Midbrain (tissue), 1 donor: ENCODE data around the gene CRMP1.
"Not testable (repeated sequence)": the region's sequence is repeated elsewhere in the genome, so short reads cannot be mapped to it uniquely, and the experiment has no call there.

Experiments
- DNase-seq: peaks from one replicate; lab custom pipeline; 2025; lab: John Stamatoyannopoulos, UW

CRMP1 gene

DNA sequence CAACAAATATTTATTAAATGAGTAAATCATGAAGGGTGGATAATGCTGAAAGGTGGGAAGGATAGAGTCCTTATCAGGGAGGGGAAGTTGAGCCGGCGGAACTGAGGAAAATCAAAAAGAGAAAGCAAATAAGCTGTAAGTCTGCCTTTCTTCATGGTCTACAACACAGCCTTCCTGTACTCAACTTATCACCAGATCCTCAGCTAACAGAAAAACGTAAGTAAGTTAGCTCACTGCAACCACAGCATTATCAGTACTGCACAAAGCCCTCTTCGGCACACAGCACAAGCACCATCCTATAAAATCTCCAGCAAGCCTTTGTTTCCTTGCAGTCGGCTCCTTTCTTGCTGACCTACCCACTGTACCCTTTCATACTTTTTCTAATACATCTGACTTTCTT, 70.3 kb downstream of the CRMP1 start:
- no peak for DNase-seq

DNA sequence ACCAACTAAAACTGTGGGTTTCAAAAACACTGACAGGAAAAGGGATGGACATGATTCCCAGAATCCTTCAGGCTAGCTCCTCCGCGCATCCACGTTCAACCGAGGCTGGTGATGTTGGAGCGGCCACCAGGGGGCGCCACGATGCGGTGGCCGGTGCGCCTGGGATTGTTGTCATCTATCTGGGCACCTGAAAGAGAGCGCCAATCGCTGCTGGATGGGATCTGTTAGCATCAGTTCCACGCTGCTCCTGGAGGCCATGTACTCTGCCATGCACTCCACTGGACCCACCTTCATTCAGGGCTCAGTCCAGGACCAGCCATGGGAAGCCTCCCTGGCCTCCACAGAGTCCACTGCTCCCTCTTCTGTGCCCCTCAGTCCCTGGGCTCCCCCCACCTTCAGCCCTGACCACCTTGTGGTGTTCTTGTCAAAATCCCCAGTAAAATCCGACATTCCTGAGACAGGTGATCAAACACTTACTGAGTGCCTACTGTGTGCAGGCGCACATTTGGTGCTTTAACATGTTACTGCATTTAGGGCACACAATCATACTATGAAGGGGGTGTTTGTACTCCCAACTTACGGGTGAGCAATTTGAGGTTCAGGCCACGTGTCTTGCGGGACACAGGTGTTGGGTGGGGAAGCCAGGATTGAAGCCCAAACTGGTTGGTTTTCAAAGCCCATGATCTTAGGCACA, 71.1 kb downstream of the CRMP1 start:
- no peak for DNase-seq

DNA sequence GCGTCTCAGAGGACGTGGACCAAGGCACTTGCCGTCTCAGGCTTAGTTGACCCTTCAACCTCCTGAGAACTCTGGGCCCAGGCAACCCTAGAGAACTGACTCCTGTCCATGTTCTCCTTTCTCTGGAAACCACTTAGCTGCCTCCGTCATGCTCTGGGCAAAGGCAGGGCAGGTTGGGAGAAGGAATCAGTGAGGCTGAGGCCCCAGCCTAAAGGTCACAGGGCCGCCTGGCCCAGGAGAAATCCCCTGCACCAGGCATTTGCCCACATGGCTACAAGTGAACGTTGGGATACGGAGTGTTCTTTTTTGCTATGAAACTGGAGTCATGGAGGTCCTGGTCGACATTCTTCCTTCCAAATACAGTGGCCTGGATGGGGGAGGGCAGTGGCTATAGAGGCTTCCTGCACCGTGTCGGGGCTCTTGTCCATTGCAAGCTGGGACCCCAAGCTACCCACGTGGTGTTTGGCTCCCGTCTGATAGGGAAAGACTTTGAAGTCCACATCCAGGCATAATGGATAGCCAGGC, 76.0 kb downstream of the CRMP1 start:
- no peak for DNase-seq

DNA sequence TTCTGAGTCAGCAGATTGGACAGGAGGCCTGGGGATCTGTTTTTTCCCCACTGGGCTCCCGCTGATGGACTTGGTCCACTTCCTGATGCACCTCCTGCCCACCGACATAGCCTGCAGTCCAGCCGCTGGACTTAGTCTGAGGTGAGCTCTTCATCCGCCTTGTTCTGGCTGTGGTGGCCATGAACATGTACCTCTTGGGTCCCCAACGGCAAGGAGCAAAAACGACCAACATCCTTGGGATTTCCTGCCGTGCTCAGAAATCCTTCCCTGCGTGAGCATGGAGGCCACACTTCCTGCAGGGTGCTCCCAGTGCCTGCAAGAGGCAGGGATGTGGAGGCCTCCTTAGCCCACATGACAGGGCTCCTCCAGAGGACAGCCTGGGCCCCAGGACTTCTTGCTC, 76.8 kb downstream of the CRMP1 start:
- DNase-seq, result no peak

DNA sequence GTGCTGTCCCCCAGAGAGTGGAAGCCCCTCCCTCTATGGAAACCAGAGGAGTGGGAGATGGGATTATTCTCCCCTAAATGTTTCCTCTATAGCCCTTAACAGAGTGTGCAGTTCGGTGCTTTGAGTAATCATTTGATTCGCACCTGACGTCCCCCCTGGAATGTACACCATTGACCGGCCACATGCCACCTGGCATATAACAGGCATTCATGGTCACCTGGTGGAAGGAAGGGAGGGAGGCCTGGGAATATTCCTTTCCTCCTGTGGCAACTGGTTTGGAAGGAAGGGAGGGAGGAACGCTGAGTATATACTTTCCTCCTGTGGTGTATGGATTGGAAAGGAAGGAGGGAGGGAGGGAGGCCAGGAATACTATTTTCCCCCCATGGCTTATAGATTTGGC, 77.2 kb downstream of the CRMP1 start:
- DNase-seq, result no peak

DNA sequence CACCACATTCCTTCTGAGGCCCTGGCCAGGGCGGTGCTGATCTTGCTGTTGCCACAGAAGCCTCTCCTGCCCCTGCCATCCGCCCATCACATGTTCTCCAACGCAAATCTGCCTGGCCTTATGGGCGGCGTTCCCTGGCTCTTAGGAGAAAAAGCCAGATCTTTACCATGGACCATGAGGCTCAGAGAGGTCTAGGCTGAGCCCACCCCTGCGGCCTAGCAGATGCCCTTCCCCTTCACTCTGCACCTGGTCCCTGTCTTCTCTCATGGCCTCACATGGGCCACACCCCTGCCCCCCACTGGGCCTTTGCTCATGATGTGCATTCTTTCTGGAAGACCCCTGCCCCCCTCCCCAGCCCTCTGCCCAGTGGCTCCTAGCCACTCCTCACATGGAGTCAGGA, 78.5 kb downstream of the CRMP1 start:
- no peak for DNase-seq

DNA sequence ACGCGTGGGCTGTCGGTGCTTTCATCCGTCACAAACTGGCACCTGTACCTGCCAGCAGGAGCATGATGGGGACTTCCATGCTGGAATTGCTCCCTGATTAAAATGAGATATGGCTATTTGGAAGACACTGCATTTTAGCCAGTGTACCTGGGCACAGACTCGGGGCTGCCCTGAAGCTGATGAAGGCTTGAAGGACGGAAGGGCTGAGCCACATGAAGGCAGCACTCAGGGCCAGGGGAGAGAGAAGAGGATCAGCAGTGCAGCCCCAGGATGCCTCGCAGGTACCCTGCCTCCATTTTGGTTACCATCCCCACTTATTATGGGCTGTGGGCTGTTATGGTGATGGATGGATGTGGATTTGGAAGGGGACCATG, 79.0 kb downstream of the CRMP1 start:
- DNase-seq, result no peak

DNA sequence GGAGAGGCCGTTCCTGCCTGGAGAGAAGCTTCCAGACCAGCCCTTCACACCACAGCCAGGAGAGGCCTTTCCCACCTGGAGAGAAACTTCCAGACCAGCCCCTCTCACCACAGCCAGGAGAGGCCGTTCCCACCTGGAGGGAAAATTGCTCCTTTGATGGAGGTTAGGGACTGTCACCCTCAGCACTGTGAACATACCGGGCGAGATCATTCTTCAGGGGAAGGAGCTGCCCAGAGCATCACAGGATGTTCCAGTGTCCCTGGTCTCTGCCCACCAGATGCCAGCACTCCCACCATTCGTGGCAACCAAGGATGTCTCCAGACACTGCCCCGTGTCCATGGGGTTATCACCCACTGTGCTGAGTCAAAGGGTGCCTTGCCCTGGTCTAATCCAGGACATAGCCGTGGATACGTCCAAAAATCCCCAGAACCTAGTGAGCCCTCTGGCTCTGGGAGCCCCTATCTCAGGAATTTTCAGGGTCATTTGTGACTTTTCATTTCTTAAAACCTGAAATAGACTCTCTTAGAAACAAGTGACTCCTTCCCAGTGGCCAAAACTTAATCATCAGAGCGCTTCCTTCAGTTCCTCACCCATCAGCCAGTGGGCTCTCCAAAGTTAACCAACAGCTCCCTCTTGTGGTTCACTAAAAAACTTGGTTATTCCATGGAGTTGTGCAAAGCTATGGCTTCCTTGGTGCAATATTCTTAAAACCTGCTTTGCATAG, 80.2 kb downstream of the CRMP1 start:
- peak; percentile 68 for DNase-seq

DNA sequence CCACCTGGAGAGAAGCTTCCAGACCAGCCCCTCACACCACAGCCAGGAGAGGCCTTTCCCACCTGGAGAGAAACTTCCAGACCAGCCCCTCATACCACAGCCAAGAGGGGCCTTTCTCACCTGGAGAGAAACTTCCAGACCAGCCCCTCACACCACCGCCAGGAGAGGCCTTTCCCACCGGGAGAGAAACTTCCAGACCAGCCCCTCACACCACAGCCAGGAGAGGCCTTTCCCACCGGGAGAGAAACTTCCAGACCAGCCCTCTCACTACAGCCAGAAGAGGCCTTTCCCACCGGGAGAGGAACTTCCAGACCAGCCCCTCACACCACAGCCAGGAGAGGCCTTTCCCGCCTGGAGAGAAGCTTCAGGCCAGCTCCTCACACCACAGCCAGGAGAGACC, 80.8 kb downstream of the CRMP1 start:
- not testable (repeated sequence) for DNase-seq

DNA sequence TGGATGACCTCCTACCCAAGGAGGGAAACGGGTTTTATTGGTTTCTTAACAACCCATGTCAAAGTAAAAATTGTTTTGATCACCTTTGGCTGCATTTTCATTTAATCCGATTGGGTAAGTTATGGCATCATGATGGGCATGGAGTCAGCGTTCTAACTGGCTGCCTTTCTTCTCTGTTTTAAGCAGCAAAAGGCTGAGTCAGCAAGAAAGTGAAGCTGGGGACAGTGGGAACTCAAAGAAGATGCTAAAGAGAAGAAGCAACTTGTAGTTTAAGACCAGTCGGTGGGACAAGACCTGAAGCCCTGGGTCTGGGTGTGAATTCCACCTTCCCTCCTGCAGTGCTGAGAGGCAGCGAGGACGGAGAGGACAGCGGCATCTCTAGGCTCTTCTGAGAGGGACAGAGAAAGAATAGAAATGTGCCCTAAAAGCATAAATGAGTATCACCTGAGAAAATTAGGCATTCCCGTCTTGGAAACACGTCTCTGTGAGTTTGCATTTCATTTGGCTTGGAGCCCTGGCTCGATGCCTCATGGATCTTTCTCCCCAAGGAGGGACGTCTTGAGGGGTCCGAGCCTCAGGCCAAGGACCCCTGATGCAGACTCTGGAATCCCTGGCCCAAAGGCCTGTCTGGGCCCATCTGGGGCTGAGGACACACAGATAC, 82.0 kb downstream of the CRMP1 start:
- no peak for DNase-seq

DNA sequence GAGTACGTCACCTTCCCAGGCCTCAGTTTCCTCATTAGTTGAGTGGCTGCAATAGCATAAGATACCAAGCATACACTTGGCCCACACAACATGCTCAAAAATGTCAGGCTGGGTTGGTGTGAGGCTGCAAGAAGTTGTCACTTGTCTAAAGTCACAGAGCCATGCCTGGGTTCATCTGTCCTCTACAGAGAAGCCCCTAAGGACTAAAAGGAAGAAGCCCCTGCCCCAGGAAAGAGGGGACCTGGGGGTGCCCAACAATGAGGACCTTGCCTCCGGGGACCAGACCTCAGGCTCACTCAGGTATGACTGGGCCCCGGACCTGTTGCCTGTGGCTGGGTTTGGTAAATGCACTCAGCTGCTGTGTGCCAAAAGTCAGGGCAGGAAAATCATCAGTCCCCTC, 82.7 kb downstream of the CRMP1 start:
- no peak for DNase-seq

DNA sequence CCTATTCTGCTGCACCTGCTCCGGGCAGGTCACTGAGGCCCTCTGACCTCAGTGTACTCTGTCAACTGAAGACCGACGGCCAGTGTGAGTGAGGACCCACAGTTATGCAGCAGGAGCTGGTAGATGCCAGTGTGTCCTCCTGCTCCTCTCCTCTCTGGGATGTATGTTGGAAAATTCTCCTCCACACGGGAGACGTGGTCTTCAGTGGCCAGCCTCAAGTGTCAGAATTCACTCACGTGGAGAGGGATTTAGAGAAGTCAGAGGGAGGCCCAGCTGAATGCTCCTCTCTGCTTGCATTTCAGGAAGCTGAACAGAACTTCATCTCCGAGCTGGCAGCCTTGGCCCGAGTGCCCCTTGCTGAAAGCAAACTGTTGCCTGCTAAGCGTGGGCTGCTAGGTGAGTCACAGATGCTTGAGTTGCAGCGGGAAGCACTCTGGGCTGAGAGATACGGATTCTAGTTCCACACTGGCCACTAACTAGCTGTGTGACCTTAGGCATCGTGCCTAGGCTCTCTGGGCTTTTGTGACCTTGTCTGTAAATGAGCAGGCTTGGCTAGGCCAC, 83.6 kb downstream of the CRMP1 start:
- DNase-seq, result no peak

DNA sequence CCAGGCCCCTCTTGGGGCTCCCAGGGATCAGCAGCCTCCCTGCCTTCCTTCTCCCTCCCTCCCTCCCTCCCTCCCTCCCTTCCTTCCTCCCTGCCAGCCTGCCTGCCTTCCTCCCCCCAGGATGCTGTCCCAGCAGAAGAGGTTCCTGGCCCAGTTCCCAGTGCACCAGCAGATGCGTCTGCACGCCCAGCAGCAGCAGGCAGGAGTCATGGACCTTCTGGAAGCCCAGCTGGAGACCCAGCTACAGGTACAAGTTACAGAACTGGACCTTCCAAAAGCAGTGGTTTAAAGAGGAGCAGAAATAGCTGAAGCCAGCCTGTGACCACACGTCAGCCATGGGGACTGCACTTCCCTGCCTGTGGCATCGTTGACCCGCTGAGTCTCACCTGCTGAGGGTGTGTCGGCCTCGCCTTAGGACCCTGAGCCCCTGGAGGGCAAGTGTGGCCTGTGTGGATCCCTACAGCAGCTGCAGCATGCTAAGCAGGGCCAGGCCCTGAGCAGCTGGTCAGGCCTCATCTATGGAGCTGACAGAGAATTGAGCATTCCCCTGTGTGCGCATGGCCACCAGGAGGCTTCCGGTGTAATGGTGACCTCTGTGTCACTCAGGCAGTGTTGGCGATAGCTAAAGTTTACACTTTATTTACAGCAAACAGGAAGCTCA, 84.7 kb downstream of the CRMP1 start:
- no peak for DNase-seq

DNA sequence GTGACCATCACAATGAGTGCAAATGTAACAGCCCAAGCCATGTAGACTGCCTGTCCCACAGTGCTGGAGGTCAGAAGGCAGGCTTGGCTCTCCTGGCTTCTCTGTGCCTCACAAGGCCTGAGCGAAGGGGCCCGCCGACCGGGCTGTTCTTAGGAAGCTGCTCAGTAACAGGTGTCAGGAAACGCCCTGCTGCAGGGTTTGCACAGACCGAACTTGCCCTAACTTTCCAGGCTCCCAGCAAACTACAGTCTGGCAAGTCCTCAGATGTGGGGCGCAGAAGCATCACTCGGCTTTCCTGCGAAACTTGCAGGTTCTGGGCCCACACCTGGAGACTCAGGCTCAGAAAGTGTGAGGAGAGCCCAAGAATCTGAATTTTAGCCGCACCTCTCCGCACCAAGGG, 87.6 kb downstream of the CRMP1 start:
- no peak for DNase-seq

DNA sequence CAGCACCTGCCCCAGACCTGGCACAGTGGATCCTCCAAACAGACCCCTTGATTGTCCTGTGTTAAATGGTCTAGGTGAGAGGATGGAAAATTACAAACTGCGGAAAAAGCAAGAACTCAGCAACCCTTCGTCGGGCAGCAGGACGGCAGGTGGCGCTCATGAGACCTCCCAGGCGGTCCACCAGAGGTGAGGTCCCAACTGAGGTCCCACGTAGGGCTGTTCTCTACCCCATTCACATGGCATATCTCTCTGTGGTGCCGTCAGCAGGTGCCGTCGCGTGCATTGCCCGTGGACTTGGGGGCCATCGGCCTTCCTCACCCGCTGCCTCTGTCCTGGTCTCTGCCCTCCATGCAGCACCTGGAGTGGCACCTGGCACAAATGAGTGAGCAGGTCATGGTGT, 88.2 kb downstream of the CRMP1 start:
- no peak for DNase-seq

DNA sequence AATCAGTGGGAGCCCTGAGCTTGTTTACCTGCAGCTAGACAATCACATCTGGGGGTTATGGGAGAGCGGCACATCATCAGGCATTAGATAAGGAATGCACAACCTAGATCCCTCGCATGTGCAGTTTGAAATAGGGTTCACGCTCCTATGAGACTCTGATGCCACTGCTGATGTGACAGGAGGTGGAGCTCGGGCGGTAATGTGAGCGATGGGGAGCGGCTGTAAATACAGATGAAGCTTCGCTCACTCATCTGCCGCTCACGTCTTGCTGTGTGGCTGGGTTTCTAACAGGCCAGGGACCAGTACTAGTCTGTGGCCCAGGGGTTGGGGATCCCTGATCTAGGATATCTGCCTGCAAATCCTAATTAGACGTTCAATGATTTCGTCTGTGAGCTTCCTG, 90.3 kb downstream of the CRMP1 start:
- DNase-seq, result no peak

DNA sequence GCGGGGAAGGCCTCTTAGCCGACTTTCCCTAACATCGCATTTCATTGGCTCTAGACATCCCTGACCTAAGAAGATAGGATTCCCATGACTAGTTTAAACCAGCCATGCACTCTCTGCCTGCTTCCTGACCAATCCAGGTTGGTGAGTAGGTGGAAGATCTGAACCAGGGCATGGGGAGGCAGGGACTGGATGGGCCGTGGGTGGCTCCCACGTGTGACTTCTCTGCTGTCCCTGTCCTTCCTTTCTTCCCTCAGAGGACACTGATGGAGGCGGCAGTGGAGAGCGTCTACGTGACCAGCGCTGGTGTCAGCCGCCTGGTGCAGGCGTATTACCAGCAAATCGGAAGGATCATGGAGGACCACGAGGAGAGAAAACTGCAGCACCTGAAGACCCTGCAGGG, 91.2 kb downstream of the CRMP1 start:
- DNase-seq, result no peak

DNA sequence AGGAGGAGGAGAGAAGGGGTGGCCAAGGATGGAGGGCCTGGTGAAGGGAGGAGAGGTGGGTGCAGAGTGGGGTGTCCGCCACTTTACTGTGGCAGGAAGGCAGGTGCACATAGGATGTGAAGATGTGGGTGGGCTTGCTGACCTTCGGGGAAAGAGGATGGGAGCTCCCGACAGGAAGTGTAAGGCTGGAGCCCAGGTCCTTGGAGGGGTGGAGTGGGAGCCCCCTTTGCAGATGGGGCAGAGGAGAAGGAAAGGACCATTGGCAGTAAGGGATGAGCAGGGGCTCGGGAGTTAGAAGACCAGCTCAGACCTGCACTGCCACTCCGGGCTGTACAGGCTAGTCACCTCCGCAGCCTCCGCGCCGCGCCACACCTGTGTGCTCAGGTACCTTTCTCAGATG, 92.4 kb downstream of the CRMP1 start:
- no peak for DNase-seq

DNA sequence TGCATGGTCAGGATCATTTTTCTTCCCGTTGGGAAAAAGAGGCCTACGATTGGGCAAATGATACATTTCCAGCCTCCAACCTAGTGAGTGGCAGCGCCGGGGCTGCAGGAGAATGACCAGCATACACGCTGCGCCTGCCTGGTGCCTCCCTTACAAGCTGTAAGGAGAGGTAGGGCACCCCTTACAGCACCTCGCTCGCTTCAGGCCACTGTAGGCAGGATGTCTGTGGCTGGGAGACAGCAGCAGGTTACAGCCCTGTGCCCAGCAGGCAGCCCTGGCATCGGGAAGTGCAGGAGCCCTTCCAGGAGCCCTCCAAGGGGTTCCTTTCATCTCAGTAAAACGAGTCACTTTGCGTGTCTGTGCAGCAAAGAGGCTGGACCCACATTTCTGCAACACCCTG, 93.5 kb downstream of the CRMP1 start:
- DNase-seq, result no peak

DNA sequence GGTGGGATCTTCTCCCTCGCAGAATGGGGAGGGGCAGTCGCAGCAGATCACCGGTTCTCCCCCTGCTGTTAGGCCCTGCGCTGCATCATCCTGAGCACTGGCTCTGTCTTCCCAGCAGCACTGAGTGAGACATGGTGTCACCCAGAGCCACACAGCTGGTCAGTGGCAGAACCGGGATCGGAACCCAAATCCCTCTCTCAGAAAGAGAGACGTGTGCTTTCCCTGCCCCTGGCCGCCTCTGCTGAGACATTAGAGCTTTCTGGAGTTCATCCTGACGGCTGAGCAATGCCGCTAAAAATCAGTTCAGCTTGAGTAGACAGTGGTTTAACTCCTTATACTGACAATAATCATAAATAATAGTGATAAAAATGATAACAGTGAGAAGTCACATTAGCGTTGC, 93.9 kb downstream of the CRMP1 start:
- DNase-seq, result no peak

DNA sequence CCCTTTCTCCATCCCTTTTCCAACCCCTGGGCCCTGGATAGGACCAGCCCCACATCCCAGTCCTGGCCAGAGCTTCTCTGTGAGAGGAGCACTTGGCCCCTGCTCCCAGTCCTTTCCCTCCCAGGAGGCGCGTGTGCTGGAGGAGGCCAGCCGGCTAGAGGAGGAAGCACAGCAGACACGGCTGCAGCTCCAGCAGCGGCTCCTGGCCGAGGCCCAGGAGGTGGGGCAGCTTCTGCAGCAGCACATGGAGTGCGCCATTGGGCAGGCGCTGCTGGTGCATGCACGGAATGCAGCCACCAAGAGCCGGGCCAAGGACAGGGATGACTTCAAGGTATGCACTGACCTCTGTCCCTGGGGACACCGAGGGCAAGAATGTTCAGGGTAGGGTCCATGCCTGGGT, 94.4 kb downstream of the CRMP1 start:
- DNase-seq, result no peak

DNA sequence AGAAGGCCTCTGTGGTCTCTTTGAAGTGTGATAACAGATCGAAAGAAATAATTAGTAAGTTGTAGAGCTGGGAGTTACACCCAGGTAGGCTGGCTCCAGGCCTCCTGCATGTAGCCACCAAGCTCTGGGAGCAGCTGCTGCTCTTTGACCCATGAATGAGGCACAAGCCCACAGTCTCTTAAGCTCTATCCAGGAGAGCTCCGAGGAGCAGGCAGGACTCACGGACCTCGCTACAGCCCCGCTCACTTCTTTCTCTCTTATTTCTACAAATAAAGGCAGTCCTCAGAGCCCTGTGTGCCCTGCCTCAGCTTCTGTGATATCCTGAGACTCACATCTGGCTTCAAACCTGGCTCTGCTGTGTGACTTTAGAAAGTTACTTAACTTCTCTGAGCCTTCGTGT, 95.0 kb downstream of the CRMP1 start:
- no peak for DNase-seq
